K562 (cell line): ENCODE data around the gene DYNC1H1. TPM values are rescaled to one million over a fixed set of nuclear protein-coding genes. Genes with fewer than 3 reads are reported as not detected.

Source experiments
- BRCA1 ChIP-seq, 2 experiments: fragments of 450-650 bp in 1 of 2; sonication (generic) in 1 of 2; formaldehyde crosslinking in 1 of 2; IDR thresholded peaks; 2 replicates each; pipeline versions ENCODE4 v1.5.0 to v1.6.1; 2017 to 2020; ENCODE audit warnings: mild to moderate bottlenecking in 1 of 2, missing genetic modification reagents in 1 of 2
- FOS ChIP-seq: IDR thresholded peaks from 3 replicates; pipeline ENCODE4 v1.6.1; 2011; ENCODE audit not compliant: insufficient read length; ENCODE audit errors: extremely low read depth
- HMG20B ChIP-seq: fragments of 250-450 bp; sonication (Bioruptor Pico); IDR thresholded peaks from 2 replicates; pipeline ENCODE4 v1.5.0; 2021; ENCODE audit warnings: mild to moderate bottlenecking
- HMGN3 ChIP-seq: IDR thresholded peaks from 2 replicates; pipeline ENCODE4 v1.6.1; 2011; ENCODE audit warnings: borderline replicate concordance, low read depth, mild to moderate bottlenecking, mixed read lengths, low read length; ENCODE audit not compliant: insufficient read length; ENCODE audit errors: extremely low read depth
- KLF16 ChIP-seq: IDR thresholded peaks from 2 replicates; pipeline ENCODE4 v1.6.1; 2016; ENCODE audit warnings: antibody characterized with exemption
- PHF21A ChIP-seq: fragments of 450-650 bp; IDR thresholded peaks from 2 replicates; pipeline ENCODE4 v1.6.1; 2017; ENCODE audit warnings: low read depth, borderline replicate concordance
- RBM25 ChIP-seq: fragments of 200-400 bp; formaldehyde crosslinking; IDR thresholded peaks from 2 replicates; pipeline ENCODE4 v1.6.1; 2018; ENCODE audit warnings: low read length, low read depth, moderate library complexity; ENCODE audit not compliant: severe bottlenecking
- THAP12 ChIP-seq: fragments of 250-450 bp; sonication (Bioruptor Pico); IDR thresholded peaks from 2 replicates; pipeline ENCODE4 v1.9.0; 2021; ENCODE audit warnings: mild to moderate bottlenecking, inconsistent platforms
- ZKSCAN1 ChIP-seq: fragments of 150-350 bp; IDR thresholded peaks from 2 replicates; pipeline ENCODE4 v1.6.1; 2016; ENCODE audit warnings: low read depth, low read length
- ZNF224 ChIP-seq: sonication (generic); formaldehyde crosslinking; IDR thresholded peaks from 2 replicates; pipeline ENCODE4 v1.8.0; 2022; ENCODE audit warnings: mild to moderate bottlenecking, missing genetic modification reagents
- polyA plus RNA-seq, 8 experiments: library from polyadenylated mRNA; depleted of rRNA in 4 of 8; stranded (reverse) in 5 of 8; unstranded in 3 of 8; fragments of >200 nt; fragmentation: Nextera tagmentation in 2 of 8; fragmentation: Illumina TruSeq in 1 of 8; extraction: Ambion mirVana in 2 of 8; extraction: Trizol in 1 of 8; gene quantifications; 2 replicates each; pipeline versions ENCODE4 v1.2.1 to v1.2.3, GENCODE V29; 2011 to 2014; ENCODE audit warnings: inconsistent platforms in 1 of 8, missing spikeins in 1 of 8
- total RNA-seq, 7 experiments: library from RNA; depleted of rRNA in 6 of 7; stranded (reverse); fragments of >200 nt in 6 of 7; fragmentation: Illumina TruSeq in 2 of 7; extraction: Trizol in 2 of 7; gene quantifications; 2 replicates each; pipeline versions ENCODE4 v1.2.1 to v1.2.3, GENCODE V29; 2011 to 2021; ENCODE audit warnings: low replicate concordance in 1 of 7
- TF ChIP-seq, protein P1 (sequence below): fragments of 450-650 bp; formaldehyde crosslinking; conservative IDR thresholded peaks from 2 replicates; pipeline ENCODE4 v1.4.0; 2022; ENCODE audit warnings: mild to moderate bottlenecking, missing genetic modification characterization
- TF ChIP-seq, protein P2 (sequence below): fragments of 200-800 bp; sonication (Bioruptor generic); IDR thresholded peaks from 2 replicates; pipeline ENCODE4 v1.6.1; 2017; ENCODE audit warnings: missing genetic modification characterization, missing compliant biosample characterization
- TF ChIP-seq, protein P3 (sequence below), 2 experiments: fragments of 250-450 bp in 1 of 2; fragments of 450-650 bp in 1 of 2; sonication (Bioruptor Pico) in 1 of 2; IDR thresholded peaks; 2 replicates each; pipeline versions ENCODE4 v1.6.1 to v1.8.0; 2016 to 2021; ENCODE audit warnings: mild to moderate bottlenecking in 2 of 2, moderate library complexity in 2 of 2, missing compliant biosample characterization in 1 of 2, missing genetic modification characterization in 1 of 2
- TF ChIP-seq, protein P4 (sequence below), 2 experiments: IDR thresholded peaks; 2 replicates each; pipeline ENCODE4 v1.6.1; 2012; ENCODE audit warnings: improper control_type of control experiment in 2 of 2, low read depth in 2 of 2, low read length in 2 of 2, borderline replicate concordance in 1 of 2

DYNC1H1 gene
- total and polyA plus RNA-seq, 9 of the 15 experiments (the other 6 are each of a cell fraction or from before 2014, with no cell fraction given): 31.9 to 335 (median 115) TPM

DNA sequence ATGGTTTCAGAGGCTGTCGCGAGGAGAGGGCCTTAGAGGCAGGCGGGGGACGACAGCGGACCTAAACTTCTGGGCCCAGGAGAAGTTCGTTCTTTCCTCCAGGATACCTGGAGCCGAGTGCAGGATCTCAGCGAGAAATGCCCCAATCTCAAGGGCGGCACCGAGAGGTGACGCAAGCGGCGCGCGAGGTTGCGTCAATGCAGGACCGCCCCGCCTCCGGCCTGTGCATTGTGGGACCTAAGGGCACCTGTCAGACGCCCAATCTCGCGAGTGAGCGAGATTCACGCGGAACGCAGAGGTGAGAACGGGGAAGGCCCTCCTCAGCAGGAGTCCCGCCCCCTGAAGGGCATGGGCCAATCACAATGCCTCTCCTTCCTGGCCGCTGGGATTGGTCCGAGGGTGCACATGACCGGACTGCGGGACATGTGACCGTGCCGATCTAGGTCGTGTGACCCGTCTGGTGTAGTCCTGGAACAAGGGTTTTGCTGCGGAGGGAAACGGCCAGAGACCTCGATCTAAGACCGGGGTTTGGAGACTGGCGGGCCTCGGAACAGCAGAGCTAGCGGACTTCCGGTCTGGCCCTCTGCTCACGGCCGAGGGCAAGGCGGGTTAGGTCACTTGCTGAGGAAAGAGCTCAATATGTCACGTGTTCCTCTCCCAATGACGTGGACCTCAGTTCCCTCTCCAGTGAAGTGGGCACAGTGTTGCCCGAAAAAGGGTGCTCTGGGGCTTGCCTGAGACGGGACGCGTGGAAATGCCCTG lies 16.3 kb upstream of the DYNC1H1 start (continued):
- TF ChIP-seq, protein P1, sequence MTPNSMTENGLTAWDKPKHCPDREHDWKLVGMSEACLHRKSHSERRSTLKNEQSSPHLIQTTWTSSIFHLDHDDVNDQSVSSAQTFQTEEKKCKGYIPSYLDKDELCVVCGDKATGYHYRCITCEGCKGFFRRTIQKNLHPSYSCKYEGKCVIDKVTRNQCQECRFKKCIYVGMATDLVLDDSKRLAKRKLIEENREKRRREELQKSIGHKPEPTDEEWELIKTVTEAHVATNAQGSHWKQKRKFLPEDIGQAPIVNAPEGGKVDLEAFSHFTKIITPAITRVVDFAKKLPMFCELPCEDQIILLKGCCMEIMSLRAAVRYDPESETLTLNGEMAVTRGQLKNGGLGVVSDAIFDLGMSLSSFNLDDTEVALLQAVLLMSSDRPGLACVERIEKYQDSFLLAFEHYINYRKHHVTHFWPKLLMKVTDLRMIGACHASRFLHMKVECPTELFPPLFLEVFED (CRISPR knock-in tag): 0 out of 2 replicates have a peak, but pooled peaks have one; percentile 34
- TF ChIP-seq, protein P2, sequence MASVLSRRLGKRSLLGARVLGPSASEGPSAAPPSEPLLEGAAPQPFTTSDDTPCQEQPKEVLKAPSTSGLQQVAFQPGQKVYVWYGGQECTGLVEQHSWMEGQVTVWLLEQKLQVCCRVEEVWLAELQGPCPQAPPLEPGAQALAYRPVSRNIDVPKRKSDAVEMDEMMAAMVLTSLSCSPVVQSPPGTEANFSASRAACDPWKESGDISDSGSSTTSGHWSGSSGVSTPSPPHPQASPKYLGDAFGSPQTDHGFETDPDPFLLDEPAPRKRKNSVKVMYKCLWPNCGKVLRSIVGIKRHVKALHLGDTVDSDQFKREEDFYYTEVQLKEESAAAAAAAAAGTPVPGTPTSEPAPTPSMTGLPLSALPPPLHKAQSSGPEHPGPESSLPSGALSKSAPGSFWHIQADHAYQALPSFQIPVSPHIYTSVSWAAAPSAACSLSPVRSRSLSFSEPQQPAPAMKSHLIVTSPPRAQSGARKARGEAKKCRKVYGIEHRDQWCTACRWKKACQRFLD (CRISPR knock-in tag): peak; percentile 35; the same call in 1 of the 2 replicates
- TF ChIP-seq THAP12 (CRISPR knock-in tag): no peak
- TF ChIP-seq ZKSCAN1: no peak
- peak; percentile 99 for TF ChIP-seq RBM25
- no peak for TF ChIP-seq KLF16
- no peak for TF ChIP-seq HMG20B
- TF ChIP-seq, protein P3, sequence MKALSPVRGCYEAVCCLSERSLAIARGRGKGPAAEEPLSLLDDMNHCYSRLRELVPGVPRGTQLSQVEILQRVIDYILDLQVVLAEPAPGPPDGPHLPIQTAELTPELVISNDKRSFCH (CRISPR knock-in tag; IDR thresholded peaks at IDR 0.05): no peak
- TF ChIP-seq, protein P3 (tag; IDR thresholded peaks at IDR 0.05): no peak
- no peak for TF ChIP-seq BRCA1 (IDR thresholded peaks at IDR 0.05)
- no peak for TF ChIP-seq BRCA1 (CRISPR knock-in tag; IDR thresholded peaks at IDR 0.05)
- TF ChIP-seq ZNF224 (CRISPR knock-in tag): no peak
- TF ChIP-seq, protein P4, sequence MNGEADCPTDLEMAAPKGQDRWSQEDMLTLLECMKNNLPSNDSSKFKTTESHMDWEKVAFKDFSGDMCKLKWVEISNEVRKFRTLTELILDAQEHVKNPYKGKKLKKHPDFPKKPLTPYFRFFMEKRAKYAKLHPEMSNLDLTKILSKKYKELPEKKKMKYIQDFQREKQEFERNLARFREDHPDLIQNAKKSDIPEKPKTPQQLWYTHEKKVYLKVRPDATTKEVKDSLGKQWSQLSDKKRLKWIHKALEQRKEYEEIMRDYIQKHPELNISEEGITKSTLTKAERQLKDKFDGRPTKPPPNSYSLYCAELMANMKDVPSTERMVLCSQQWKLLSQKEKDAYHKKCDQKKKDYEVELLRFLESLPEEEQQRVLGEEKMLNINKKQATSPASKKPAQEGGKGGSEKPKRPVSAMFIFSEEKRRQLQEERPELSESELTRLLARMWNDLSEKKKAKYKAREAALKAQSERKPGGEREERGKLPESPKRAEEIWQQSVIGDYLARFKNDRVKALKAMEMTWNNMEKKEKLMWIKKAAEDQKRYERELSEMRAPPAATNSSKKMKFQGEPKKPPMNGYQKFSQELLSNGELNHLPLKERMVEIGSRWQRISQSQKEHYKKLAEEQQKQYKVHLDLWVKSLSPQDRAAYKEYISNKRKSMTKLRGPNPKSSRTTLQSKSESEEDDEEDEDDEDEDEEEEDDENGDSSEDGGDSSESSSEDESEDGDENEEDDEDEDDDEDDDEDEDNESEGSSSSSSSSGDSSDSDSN (IDR thresholded peaks at IDR 0.05; ENCODE audit: borderline replicate concordance in 1 of 2, low read depth in 2 of 2, low read length in 2 of 2): no peak
- TF ChIP-seq HMGN3: peak; percentile 49
- TF ChIP-seq FOS: peak; percentile 95
- no peak for TF ChIP-seq PHF21A
